Left kidney (tissue), 2 donors: ENCODE results near the gene QSOX2. TPM values are rescaled to one million over a fixed set of nuclear protein-coding genes. Genes with fewer than 3 reads are reported as not detected.

Experiments used
- DNase-seq: peaks from one replicate; pipeline ENCODE4 v3.0.0-alpha.2; 2013
- polyA plus RNA-seq: library from polyadenylated mRNA; unstranded; fragments of 120-200 nt; gene quantifications from one replicate; pipeline ENCODE4 v1.2.1, GENCODE V29; 2013; ENCODE audit not compliant: insufficient read length

QSOX2 gene
- polyA plus RNA-seq, 1 donor = 18.6 TPM

DNA sequence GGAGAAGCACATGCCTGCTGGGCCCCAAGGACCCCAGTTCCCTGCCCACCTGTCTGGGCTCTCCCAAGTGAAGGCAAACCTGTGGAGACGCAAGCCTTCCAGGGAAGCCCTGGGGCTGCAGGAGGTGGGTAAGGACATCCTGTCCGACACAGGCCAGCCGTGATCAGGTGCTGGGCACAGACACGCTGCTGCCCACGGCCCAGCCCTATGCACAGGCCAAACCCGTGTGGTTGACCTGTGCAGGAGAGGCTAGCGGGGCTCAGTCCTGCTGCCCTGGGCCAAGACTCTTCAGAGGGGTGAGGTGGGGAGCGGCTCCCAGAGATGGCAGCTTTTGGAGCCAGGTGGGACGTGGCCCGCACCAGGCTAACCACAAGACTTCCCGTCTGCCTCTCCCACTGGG is 55.0 kb downstream of the QSOX2 start:
- DNase-seq = no peak

DNA sequence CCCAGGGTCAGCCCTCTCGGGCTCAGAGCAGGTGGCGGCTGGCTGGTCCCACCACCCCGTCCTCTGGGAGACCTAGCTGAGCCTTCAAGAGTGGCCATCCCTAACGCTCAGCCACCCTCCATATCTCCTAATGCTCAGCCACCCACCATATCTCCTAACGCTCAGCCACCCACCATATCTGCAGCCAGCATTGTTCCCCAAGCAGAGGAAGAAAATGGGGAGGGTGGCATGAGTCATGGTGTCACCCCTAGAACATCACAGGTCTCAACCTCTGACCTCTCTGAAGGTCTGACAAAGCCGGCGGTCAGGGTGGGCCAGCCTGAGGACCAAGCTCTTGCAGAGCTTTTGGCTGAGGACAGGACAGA is 55.4 kb downstream of the QSOX2 start:
- DNase-seq = no peak

DNA sequence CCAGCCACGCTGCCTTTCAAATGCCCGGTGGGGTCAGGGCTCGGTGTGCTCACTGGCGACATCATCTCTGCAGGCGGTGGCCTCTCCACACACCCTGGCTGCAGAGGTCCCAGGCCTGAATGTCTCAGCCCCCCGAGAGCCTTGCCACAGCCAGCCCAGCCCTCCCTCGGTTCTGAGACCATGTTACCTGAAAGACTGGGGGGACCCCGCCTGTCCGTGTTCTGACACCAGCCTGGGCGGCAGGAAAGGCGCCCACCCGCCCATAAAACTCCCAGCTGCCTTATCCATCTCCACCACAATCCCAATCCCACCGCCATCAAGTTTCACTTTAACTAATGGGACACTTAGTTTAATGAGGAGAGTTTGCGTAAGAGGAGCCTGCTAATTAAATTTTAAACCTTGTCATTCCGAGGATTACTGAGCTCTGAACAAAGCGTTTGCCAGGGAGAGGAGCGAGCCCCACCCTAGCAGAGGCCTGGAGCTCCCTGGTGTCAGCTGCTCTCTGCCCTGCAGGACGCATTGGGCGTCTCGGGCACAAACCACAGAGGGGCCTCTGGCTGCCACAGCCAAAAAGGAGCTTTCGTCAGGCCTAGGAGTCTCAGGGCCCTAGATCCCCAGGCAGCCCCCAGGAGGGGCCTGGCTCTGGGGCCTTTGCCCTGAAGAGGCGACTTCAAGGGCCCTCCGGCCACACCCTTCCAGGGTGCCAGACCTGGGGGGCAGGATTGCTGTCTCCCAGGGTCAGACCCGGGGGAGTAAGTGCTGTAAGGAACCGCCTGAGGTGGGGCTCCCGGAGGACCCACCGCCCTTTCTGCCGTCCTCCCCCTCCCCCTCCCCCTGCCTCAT is 56.0 kb downstream of the QSOX2 start:
- DNase-seq = no peak

DNA sequence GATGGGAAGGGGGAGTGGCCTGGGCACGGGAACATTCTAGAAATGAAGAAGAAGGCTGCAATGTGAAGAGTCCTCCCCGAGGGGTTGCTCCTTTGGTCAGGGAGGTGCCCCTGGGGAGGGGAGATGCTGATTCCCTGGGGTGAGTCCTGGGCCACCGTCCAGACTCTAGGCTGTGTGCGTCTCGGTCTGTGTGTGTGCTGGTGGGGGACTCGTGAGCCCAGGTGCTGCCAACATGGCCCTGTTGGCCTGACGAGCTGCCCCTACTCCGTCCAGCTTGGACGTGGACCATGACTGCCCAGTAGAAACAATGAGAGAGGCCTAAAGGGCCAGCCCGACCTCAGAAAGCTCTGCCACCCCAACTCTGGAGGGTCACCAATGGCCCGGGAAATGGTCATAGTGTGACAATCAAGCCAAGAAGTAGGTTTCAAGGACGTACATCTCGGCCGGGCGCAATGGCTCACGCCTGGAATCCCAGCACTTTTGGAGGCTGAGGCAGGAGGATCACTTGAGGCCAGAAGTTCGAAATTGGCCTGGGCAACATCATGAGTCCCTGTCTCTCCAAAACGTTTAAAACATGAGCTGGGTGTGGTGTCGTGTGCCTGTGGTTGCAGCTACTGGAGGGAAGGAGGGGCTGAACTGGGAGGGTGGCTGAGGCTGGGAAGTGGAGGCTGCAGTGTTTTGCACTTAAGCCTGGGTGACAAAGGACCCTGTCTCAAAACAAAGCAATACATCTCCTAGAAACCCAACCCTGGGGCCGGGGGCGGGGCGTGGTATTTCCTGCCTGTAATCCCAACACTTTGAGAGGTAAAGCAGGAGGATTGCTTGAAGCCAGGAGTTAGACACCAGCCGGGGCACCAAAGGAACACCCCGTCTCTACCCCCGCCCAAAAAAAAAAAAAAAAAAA is 57.7 kb downstream of the QSOX2 start:
- DNase-seq = no peak

DNA sequence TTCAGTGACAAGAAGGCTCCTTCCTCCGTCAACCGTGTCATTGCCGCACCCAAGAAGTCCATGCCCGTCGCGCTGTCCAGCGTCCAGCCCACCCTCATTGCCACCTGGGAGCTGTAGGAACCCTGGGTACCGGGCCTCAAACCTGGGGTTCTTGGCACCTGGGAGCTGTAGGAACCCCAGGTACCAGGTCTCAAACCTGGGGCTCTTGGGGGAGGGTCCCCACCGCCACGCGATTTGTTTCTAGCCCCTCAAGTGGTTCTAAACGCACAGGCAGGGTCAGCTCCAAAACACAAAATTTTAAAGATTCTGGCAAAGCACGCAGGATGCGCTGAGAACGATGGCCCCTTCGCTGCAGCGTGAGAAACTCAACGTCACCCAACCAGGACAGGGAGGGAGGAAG is 58.4 kb downstream of the QSOX2 start:
- no peak for DNase-seq

DNA sequence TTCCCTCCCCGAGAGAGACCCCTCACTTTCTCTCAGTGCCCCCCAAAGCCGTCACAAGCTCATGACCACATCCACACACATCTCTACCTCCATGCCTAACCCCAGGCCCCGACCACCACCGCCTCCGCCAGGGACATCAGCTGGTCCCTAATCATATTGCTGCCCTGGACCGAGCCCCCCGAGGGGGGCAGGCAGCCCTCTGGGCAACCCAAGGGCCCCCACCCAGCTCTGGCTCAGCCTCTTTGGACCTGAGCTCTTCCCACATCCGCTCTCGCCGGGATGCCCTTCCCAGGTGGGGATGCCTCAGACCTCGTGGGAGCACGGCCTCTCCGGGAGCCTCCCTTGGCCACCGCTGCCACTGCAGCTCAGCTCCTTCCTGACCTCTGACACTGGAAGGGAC is 59.2 kb downstream of the QSOX2 start:
- no peak for DNase-seq

DNA sequence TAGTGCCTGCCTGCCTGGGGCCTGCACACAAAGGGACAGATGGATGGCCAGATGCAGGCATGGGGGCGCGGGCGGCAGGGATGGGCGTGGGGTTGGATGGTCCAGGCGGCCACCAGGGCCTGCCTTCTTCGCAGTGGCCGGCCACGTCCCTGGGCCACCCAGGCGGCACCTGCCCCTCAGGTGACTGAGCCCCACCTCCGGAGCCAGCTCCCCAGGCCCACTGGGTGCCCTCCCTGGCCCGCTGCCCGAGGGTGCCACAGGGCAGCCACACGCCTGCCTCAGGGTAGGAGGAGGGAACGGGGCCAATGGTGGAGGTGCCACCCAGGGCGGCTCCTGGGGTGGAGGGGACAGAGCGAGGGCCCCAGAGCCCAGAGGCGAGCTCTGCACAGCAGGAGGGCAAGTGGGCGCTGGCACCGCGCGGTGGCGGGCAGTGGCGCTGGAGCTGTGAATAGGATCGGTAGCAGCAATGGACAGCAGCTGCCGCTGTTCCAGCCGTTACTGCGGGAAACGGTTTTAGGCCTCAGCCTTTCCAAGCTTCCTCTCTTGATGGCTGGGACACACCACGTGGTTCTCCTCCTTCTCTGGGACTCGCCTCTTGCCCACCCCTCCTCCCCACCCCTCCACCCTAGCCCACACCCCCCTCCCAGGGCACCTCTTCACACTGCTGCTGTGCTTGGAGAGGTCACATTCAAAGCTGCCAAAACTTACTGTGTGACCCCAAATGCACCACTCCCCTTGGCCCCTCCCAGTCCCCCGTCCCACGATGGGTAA is 59.8 kb downstream of the QSOX2 start:
- no peak for DNase-seq

DNA sequence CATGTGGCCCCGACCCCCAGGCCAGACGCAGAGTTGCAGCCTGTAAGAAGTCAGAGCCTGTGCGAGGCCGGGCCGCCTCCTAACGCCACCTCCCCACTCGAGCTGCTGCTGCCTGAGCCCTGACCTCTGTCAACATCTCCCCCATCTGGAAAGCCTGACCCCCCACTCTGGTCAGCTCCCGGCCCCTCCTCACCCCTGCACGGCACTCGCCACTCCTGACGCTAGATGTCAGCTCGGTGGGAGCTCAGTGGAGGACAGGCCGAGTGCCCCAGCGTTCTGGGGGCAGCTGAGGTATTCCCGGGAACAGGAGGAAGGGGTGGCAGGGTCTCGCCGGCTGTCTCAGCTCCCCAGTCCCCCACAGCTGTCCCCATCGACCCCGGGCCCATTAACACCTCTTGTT is 60.5 kb downstream of the QSOX2 start:
- DNase-seq = no peak

DNA sequence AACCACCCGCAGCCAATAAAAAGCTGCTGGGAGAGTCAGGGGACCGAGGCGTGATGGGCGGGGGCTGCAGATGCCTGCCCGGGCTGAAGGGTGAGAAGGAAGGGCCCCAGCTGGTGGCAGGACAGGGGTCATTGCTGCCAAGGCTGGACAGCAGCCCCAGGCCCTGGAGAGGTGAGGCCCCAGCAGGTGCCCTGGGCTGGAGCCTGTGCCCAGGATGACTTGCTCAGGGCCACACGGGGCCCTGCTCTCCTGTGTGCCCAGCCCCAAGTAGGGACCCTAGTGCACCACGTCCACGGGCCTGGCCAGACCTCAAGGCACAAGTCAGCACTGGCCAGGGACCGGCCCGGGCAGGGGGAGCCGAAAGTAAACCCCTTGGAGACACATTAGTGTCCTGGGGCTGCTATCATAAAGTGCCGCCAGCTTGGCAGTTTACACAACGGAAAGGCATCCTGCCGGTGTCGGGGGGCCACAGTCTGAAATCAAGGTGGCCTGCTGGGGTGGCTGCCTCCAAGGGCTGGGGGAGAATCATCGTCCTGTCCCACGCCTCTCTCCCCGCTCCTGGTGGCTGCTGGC is 62.7 kb downstream of the QSOX2 start:
- no peak for DNase-seq

DNA sequence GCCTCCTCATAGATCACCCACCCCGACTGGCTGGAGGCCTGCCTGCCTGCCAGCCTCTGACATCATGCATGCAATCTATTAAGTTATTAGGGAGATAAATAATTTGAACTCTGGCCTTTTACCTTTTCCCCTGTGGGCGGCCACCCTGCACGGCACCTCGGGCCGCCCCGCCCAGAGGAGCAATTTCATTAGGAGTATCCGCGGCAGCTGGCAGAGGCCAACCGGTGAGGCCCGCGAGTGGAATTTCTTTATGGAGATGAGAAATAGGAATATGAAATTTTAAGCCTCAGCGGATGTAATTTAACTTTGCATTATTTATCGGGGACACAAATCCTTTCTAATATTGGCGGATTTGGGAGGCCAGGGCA is 63.2 kb downstream of the QSOX2 start:
- DNase-seq = no peak

DNA sequence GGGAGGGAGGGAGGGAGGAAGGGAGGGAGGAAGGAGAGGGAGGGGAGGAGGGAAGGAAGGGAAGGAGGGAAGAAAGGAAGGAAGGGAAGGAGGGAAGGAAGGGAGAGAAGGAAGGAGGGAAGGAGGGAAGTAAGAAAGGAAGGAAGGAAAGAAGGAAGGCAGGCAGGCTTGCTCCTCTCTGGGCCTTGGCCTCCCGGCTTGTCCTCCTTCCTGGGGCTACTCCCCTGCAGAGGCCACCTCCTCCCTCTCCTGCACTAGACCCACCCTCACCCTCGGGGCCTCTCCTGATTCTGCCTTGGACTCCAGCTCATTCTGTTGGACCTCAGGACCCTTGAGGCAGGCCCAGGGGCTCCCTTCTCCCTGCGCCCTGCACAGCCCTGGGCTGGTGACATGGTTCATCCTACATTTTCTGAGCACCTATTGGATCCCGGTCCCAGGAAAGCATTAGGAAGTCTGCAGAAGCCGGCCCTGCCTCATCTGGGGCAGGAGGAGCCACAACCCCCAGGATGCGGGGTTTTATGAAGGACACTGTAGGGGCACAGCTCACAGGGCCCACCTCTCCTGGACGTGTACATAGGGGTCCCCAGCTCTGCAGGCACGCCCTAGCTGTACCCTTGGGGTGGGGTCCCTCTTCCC is 63.7 kb downstream of the QSOX2 start:
- DNase-seq = no peak

DNA sequence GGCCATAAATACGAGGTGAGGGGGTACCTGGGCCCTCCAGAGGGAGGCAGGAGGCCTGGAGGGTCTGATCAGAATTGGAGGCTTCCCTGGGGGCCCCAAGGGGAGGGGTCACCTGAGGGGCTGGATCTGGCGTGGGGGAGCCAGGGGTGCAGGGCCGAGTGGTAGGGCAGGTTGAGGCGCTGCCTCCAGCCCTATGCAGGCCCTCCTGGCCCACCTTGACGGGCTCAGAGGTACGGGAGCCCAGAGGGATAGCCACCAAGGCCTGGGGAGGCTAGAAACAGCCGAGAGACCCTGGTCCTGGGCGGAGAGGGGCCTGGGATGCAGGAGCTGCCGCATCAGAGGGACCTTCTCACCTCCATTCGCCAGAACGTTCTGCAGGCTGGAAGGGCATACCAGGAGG is 65.0 kb downstream of the QSOX2 start:
- DNase-seq = no peak

DNA sequence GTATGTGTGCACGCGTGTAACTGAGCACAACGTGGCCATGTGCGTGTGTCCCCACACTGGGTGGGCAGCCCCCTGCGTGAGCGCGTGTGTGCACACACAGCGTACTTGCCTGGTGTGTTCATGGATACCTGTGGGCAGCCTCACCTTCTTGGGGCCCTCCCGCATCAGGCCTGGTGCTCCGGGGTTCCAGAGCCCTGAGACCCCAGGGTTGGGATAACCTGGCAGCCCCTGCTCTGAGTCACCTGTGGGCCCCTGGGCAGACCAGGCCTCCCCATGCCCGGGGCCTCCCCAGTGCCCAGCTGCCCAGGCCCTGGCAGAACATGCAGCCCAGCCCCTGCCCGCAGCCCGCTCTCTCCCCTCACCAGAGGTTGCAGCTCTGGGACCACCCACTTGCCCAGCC is 65.9 kb downstream of the QSOX2 start:
- no peak for DNase-seq

DNA sequence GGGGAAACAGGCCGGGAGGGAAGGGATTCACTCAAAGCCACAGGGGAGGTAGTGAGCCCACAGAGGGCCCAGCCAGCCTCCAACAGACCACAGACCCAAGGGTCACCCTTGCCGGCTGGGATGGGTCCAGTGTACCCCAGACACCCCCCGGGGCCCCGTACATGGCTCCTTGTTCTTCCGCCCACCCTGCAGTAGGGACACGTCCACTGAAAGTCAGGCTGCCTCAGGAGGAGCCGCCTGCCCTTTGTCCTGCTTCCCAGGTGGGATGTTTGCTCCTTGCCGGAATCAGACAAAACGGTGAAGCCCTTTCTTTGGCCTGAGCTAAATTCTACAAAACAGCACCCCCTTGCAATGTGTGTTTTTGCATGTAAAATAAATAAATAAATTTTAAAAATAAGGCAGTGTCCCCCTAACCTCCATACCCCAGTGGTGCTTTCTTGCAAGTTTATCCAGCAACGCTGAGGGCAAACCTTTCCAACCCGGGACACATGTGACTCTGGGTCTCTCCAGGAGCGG is 66.5 kb downstream of the QSOX2 start:
- no peak for DNase-seq

DNA sequence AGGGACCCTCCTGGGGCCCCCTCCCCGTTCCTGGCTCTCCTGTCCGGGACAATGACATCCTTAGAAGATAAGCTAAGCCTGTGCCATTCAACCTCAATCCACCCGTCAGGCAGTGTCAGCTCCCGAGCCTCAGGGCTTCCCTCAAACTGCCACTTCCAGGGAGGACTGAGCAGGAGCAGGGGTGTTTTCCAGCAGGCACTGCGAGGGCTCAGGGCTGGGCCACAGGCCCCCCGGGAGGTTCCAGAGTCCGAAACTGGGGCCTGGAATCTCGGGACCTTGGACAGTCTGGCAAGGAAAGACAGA is 66.9 kb downstream of the QSOX2 start:
- no peak for DNase-seq

DNA sequence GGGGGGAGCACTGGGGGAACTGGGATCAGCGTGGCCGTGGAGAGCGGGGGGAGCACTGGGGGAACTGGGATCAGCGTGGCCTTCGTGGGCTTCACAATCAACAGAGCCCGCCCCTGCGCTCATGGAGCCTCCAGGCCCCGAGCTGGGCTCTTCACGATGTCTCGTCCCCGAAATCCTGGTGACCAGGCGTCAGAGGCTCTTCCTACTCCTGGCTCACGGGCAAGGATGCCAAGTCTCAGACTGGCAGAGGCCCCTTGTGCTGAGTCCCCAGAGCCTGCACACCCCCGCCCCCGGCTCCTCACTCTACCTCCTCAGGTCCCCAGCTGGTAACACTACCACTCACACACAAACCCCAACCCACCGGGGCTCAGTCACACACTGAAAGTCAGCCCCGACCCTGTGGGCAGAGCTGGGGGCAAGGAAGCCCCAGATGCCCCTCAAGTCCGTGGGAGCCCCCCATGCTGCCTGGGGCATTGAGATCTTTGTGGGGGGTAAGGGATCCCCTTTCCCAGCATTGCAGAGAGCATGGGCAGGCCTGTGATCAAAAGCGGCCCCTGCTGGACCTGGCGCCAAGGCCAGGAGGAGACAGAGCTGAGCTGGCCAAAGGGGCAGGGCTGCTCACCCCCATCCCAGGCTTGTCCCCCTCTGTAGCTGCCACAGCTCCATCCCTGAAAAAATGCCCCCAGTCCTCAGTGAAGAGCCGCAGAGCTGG is 67.4 kb downstream of the QSOX2 start:
- DNase-seq = no peak

DNA sequence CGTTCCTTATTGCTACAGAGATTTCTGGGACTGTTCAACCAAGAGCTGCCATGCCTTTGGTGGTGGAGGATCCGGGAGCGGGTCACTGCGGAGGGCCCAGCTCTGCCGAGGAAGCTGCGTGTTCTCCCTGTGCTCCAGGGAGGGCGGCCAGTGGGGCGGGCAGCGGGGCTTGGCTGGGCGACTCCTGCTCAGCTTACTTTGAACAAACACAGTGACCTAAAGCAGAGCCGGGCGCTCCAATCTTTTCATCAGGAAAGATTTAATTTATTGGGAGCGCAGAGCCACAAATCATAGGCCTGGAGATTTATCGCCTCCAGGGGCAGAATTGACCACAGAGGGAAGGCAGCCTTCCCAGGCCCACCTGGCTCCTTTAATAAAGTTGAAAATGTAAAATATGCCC is 68.4 kb downstream of the QSOX2 start:
- DNase-seq = peak; percentile 35

DNA sequence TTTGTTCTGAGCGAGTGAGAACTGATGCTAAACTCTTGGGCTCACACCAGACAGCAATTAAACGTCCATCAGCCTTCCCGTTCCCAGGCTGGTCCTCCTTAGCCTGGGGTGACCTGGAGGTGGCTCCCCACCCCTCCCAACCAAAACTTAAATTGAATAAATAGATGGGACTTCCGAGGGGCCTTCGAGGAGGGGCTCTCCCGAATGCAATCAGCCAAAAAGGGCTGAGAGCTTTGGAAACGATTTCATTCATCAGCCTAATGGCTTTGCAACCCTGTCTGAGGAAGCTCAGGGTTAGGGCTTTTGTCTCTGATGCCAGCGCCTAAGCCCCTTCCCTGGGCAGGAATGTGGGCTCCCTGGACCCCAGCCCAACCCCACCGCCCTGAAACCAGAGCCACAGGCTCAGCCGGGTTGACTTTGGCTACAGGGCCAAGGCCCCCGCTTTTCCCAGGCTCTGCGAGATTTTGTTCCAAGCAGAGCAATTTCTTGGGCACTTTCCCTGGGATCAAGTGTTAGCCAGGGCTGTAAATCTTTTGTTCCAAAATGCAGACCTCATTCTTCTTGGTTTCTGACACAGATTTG is 69.9 kb downstream of the QSOX2 start:
- peak; percentile 66 for DNase-seq

DNA sequence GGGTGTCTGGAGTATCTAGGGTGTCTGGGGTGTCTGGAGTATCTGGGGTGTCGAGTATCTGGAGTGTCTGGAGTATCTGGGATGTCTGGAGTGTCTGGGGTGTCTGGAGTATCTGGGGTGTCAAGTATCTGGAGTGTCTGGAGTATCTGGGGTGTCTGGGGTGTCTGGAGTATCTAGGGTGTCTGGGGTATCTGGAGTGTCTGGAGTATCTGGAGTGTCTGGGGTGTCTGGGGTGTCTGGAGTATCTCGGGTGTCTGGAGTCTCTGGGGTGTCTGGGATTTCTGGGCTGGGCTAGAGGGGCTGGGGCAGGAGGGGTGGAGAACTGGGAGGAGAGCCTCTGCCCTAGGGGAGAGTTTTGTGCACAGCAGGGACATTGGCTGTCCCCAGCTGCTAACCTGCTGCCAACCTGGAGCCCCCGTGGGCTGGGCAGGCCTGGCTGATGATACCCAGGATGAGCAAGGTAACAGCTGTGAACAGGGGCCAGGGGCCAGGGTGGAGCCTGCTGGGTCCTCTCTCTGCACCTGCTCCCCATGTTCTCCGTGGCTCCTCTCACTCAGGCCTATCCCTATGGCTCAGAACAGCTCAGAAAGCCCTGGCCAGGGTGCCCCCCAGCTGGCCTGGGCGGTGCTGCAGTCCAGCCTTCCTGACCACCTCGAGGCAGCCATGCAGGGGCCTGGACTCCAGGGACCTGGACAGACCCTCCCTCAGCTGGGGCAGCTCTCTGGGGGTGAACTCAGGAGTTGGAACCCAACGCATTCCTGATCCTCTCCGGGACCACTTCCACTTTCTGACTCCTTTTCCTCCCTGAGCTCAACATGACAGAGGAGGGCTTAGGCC is 70.6 kb downstream of the QSOX2 start:
- DNase-seq = no peak
